ENCODE results near the gene MEX3D. TPM values are rescaled to one million over a fixed set of nuclear protein-coding genes. Genes with fewer than 3 reads are reported as not detected.

Gene MEX3D
- total and polyA plus RNA-seq, 2 of the 4 experiments (the other 2 are of a cell fraction), result 9.1 to 9.6 TPM

- no peak for ATAC-seq (ENCODE audit: low read depth)
- Histone ChIP-seq H3K4me3 (ENCODE audit: insufficient read depth, low read depth, low read length) (no peak overlapping the region), H3K27me3 (ENCODE audit: control insufficient read depth, insufficient read depth, low read length) (no peaks in the 10 kb centered on the region; the same call in 1 of the 2 replicates), H4K91ac (ENCODE audit: insufficient read depth, low read depth, low read length) (no peak overlapping the region), H3K79me1 (ENCODE audit: low read depth in 1 of 2, low read length in 2 of 2) (peaks cover 0 to 8% of the 10 kb centered on the region in 2 experiments; a peak in 2 of 4 replicates), H3K14ac (replicated peaks; ENCODE audit: low read depth, low read length) (no peak overlapping the region), H2BK120ac (ENCODE audit: low read depth, low read length) (no peak overlapping the region), H2AK9ac (replicated peaks; ENCODE audit: low read depth, low read length, poor library complexity) (no peak overlapping the region), H4K5ac (ENCODE audit: low read depth, low read length) (no peak overlapping the region), H4K8ac (ENCODE audit: low read depth in 2 of 2, low read length in 2 of 2) (no peak overlapping the region), H2BK20ac (ENCODE audit: low read depth, low read length) (no peak overlapping the region), H3K4me1 (ENCODE audit: control insufficient read depth, insufficient read depth, low read length) (peaks cover 8% of the 10 kb centered on the region), H3K4ac (ENCODE audit: low read depth, low read length) (no peak overlapping the region), H3K9me1 (ENCODE audit: insufficient read depth, low read length) (no peaks in the 10 kb centered on the region; the same call in 1 of the 2 replicates), H3K56ac (ENCODE audit: extremely low read depth, insufficient read depth, low read length) (no peak overlapping the region), H3K4me2 (ENCODE audit: low read depth, low read length) (no peak overlapping the region), H3K27ac (ENCODE audit: insufficient read depth, low read length) (no peak overlapping the region), H2AK5ac (ENCODE audit: low read depth, low read length) (no peak overlapping the region), H2BK5ac (ENCODE audit: low read depth, low read length, poor library complexity, severe bottlenecking) (no peak overlapping the region), H4K20me1 (ENCODE audit: insufficient read depth, low read length) (peaks cover 23% of the 10 kb centered on the region), H3K9ac (ENCODE audit: low read depth, low read length) (no peak overlapping the region), H3K9me3 (ENCODE audit: control insufficient read depth, insufficient read depth, low read length) (no peaks in the 10 kb centered on the region), H3K36me3 (ENCODE audit: control insufficient read depth, insufficient read depth, low read length) (no peaks in the 10 kb centered on the region; the same call in 1 of the 2 replicates), H3K23ac (ENCODE audit: low read depth, low read length) (no peak overlapping the region), H2AFZ (replicated peaks; ENCODE audit: low read length, poor library complexity) (no peak overlapping the region), H2BK15ac (ENCODE audit: low read depth, low read length) (no peak overlapping the region), H3K18ac (ENCODE audit: low read depth, low read length) (no peak overlapping the region)
- in situ Hi-C loops (cut with MboI; ENCODE audit: low sequenced_read_pairs), result no loop called here
- intact Hi-C loops (cut with micrococcal nuclease), result loop anchor here (10.0 kb wide), 1 partner anchor 985 kb away; no protein-coding TSS in a partner anchor
- TF ChIP-seq MAZ (IDR thresholded peaks at IDR 0.05; ENCODE audit: borderline replicate concordance, low read depth, low read length), result no peak
- TF ChIP-seq SMC3 (IDR thresholded peaks at IDR 0.05; ENCODE audit: low read depth, low read length), result no peak
- no peak for TF ChIP-seq CTCF (conservative IDR thresholded peaks at IDR 0.05; ENCODE audit: low read depth, low read length)
- TF ChIP-seq RFX5 (IDR thresholded peaks at IDR 0.05; ENCODE audit: low read depth, low read length), result no peak
- no peak for TF ChIP-seq POLR2A (IDR thresholded peaks at IDR 0.05; ENCODE audit: low read depth, low read length)
- dilution Hi-C loops (cut with HindIII; ENCODE audit: low sequenced_read_pairs, unreplicated experiment), result no loop called here
- ChIA-PET CTCF (no interaction called here), POLR2A (ENCODE audit: unreplicated experiment) (interaction anchor here (0.6 kb wide), 1 partner anchor 101 kb away, joined by 3 read pairs; no protein-coding TSS in a partner anchor)
- 75% methylated on average over 1 of the region's 4 CpGs; no CpG with 5 or more reads in 1 of the 2 experiments for WGBS, 2 experiments (ENCODE audit: extremely low coverage in 2 of 2, insufficient read length in 1 of 2)
- no peak for DNase-seq
- BruUV-seq (replicated peaks), result no TSS peak
Measured at GRCh38 chr19:1569997-1570396, 1.9 kb upstream of the MEX3D start.

All from IMR-90 (cell line).